WTC11 (cell line): Measurements from ENCODE around the gene TMEM11. TPM values are rescaled to one million over a fixed set of nuclear protein-coding genes. Genes with fewer than 3 reads are reported as not detected.
A peak's percentile ranks its signal among the peaks of the same experiment; 100 is the strongest.

Experiments
- ATAC-seq: fragments of 200-7000 bp; cut with Tn5 transposase; 2 replicates; pipeline ENCODE4 v1.10.0; 2021; ENCODE audit warnings: mild to moderate bottlenecking, moderate library complexity
- CTCF ChIA-PET: fragments of 300-600 bp; sonication (Branson Sonifier 250); formaldehyde crosslinking; loops from one replicate; lab custom pipeline; 2021; ENCODE audit warnings: antibody characterized with exemption; lab: Charles Lee
- POLR2A ChIA-PET: fragments of 350-600 bp; sonication (Branson Sonifier 250); formaldehyde crosslinking; loops from one replicate; lab custom pipeline; 2021; ENCODE audit warnings: antibody characterized with exemption; lab: Charles Lee
- DNase-seq: peaks from one replicate; pipeline ENCODE4 v3.0.0; 2021; ENCODE audit warnings: low spot score
- H3K27ac Mint-ChIP-seq: 2 replicates; pipeline ENCODE4 v1.8.0; 2021; ENCODE audit warnings: mixed read lengths
- H3K27me3 Mint-ChIP-seq: 2 replicates; pipeline ENCODE4 v1.8.0; 2021; ENCODE audit warnings: low read depth, mild to moderate bottlenecking, moderate library complexity, mixed read lengths
- H3K36me3 Mint-ChIP-seq: 2 replicates; pipeline ENCODE4 v1.8.0; 2021; ENCODE audit warnings: mixed read lengths
- H3K4me1 Mint-ChIP-seq: 2 replicates; pipeline ENCODE4 v1.8.0; 2022; ENCODE audit warnings: mixed read lengths
- H3K4me3 Mint-ChIP-seq: 2 replicates; pipeline ENCODE4 v1.8.0; 2021; ENCODE audit warnings: mild to moderate bottlenecking, moderate library complexity, mixed read lengths
- H3K9me3 Mint-ChIP-seq: 2 replicates; pipeline ENCODE4 v1.8.0; 2021; ENCODE audit warnings: mixed read lengths
- CBFB ChIP-seq: sonication (generic); formaldehyde crosslinking; IDR thresholded peaks from 2 replicates; pipeline ENCODE4 v1.8.1; 2022; ENCODE audit warnings: mild to moderate bottlenecking, low read depth, missing genetic modification reagents
- FOXK1 ChIP-seq: sonication (generic); formaldehyde crosslinking; IDR thresholded peaks from 2 replicates; pipeline ENCODE4 v1.8.0; 2022; ENCODE audit warnings: mild to moderate bottlenecking, moderate library complexity, missing genetic modification reagents
- FOXP1 ChIP-seq: sonication (generic); formaldehyde crosslinking; IDR thresholded peaks from 2 replicates; pipeline ENCODE4 v1.8.0; 2022; ENCODE audit warnings: missing genetic modification reagents, mild to moderate bottlenecking, moderate library complexity, borderline replicate concordance
- JUN ChIP-seq: sonication (generic); formaldehyde crosslinking; IDR thresholded peaks from 2 replicates; pipeline ENCODE4 v1.8.0; 2023; ENCODE audit warnings: mild to moderate bottlenecking, missing genetic modification reagents
- NFYB ChIP-seq: sonication (generic); formaldehyde crosslinking; conservative IDR thresholded peaks from 2 replicates; pipeline ENCODE4 v1.8.0; 2022; ENCODE audit warnings: low read depth, missing genetic modification reagents
- NR1H2 ChIP-seq: sonication (generic); formaldehyde crosslinking; IDR thresholded peaks from 2 replicates; pipeline ENCODE4 v1.9.0; 2021; ENCODE audit warnings: mild to moderate bottlenecking, moderate library complexity, missing genetic modification reagents
- OVOL2 ChIP-seq: fragments of 250-450 bp; sonication (Bioruptor Pico); IDR thresholded peaks from 2 replicates; pipeline ENCODE4 v1.9.0; 2021; ENCODE audit warnings: mild to moderate bottlenecking, borderline replicate concordance
- SMAD3 ChIP-seq: sonication (generic); formaldehyde crosslinking; IDR thresholded peaks from 2 replicates; pipeline ENCODE4 v1.8.0; 2022; ENCODE audit warnings: missing genetic modification reagents, mild to moderate bottlenecking, borderline replicate concordance
- SMAD4 ChIP-seq: sonication (generic); formaldehyde crosslinking; IDR thresholded peaks from 2 replicates; pipeline ENCODE4 v1.8.0; 2022; ENCODE audit warnings: mild to moderate bottlenecking, missing genetic modification reagents
- TCF7 ChIP-seq: sonication (generic); formaldehyde crosslinking; IDR thresholded peaks from 2 replicates; pipeline ENCODE4 v1.8.0; 2022; ENCODE audit warnings: mild to moderate bottlenecking, low read depth, missing genetic modification reagents, moderate library complexity
- TEAD1 ChIP-seq: sonication (generic); formaldehyde crosslinking; IDR thresholded peaks from 2 replicates; pipeline ENCODE4 v1.8.0; 2022; ENCODE audit warnings: mild to moderate bottlenecking, missing genetic modification reagents
- ZNF219 ChIP-seq: sonication (generic); formaldehyde crosslinking; IDR thresholded peaks from 2 replicates; pipeline ENCODE4 v1.8.0; 2023; ENCODE audit warnings: missing genetic modification reagents, mild to moderate bottlenecking, borderline replicate concordance
- ZNF671 ChIP-seq: fragments of 250-450 bp; sonication (Bioruptor Pico); IDR thresholded peaks from 2 replicates; pipeline ENCODE4 v1.8.0; 2021; ENCODE audit warnings: mild to moderate bottlenecking
- total RNA-seq: library from RNA; stranded (reverse); gene quantifications from 3 replicates; pipeline ENCODE4 v1.2.3, GENCODE V29; 2021
- TF ChIP-seq, protein P1 (sequence below): sonication (generic); formaldehyde crosslinking; IDR thresholded peaks from 2 replicates; pipeline ENCODE4 v1.8.0; 2023; ENCODE audit warnings: missing genetic modification reagents, mild to moderate bottlenecking, borderline replicate concordance
- TF ChIP-seq, protein P2 (sequence below): sonication (generic); formaldehyde crosslinking; IDR thresholded peaks from 2 replicates; pipeline ENCODE4 v1.8.1; 2022; ENCODE audit warnings: low read depth, missing genetic modification reagents, borderline replicate concordance
- TF ChIP-seq, protein P3 (sequence below): sonication (generic); formaldehyde crosslinking; IDR thresholded peaks from 2 replicates; pipeline ENCODE4 v1.8.1; 2023; ENCODE audit warnings: mild to moderate bottlenecking, missing genetic modification reagents, moderate library complexity
- TF ChIP-seq, protein P4 (sequence below): sonication (generic); formaldehyde crosslinking; IDR thresholded peaks from 2 replicates; pipeline ENCODE4 v1.8.1; 2022; ENCODE audit warnings: low read depth, mild to moderate bottlenecking, moderate library complexity, missing genetic modification reagents, borderline replicate concordance

Gene TMEM11
- total RNA-seq, 1 experiment from 2014 or later, result 37.0 TPM

DNA sequence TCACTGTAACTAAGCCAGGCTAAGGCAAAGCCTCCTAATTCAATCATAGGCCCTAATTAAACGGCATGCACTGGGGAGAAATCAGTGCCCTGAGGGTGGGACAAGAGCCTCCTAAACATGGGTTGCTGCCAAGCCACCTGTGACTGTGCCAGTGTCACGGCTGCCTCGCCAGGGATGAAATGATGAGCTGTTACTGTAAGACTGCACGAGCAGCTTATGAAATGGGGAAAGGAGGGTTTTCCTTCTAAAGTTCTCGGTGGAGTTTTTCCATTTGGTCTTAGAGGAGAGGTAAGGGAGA is 12.7 kb downstream of the TMEM11 start:
- ATAC-seq, result no peak
- H3K27me3 Mint-ChIP-seq, result no peaks in the 10 kb centered on the region

DNA sequence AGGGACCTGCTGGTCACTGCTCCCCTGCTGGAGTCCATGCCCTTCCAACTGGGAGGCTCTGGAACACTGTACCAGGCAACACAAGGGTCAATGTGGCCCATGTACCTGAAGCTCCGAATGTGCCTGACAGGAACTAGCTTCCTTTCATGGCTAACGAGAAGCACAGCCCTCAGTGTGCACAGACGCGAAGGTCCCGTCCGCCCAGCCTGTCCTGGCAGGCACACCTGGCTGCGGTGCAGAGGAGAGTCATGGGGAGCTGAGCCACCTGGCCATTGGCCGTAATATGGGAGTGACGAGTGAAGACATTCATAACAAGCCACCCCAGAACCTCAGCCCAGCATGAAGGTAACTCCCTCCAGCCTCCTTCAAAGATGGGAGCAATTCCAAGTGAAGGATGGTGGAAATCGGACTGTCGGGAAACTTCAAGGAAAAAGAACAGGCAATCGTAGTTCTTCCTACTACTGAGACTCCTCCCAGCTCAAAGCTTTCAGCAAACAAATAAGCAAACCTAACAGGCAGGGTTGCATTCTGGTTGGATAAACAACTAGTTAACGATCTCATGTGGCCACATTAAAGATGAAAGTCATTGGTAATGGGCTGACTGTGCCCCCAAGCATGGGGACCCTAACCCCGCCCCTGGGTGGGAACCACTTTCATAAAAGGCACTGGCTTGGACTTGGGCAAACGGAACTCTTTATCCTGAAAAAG is 13.2 kb downstream of the TMEM11 start:
- no peak for DNase-seq
- peak overlapping the region; percentile 97 for H3K27ac Mint-ChIP-seq
- H3K9me3 Mint-ChIP-seq, result no peaks in the 10 kb centered on the region
- TF ChIP-seq JUN (CRISPR knock-in tag) (no peak), FOXP1 (CRISPR knock-in tag) (peak; percentile 50; the same call in 1 of the 2 replicates)
- H3K4me1 Mint-ChIP-seq, result peaks cover 58% of the 10 kb centered on the region
- peaks cover 25% of the 10 kb centered on the region for H3K36me3 Mint-ChIP-seq
- ATAC-seq, result no peak
- CTCF ChIA-PET, result interaction anchor here (0.8 to 2.4 kb wide), 12 partner anchors 10 to 311 kb away, joined by 3 to 9 read pairs (median 3); partner anchors contain the start of gene TMEM11
- POLR2A ChIA-PET, result interaction anchor here (1.4 kb wide), 1 partner anchor 158 kb away, joined by 4 read pairs; the partner anchor contains the start of gene USP22
- peak overlapping the region; percentile 59 for H3K4me3 Mint-ChIP-seq
- no peaks in the 10 kb centered on the region for H3K27me3 Mint-ChIP-seq

More for the DNA sequence above, 12.7 kb downstream of the TMEM11 start:
- peaks cover 25% of the 10 kb centered on the region for H3K36me3 Mint-ChIP-seq
- H3K9me3 Mint-ChIP-seq, result no peaks in the 10 kb centered on the region
- DNase-seq, result no peak
- H3K27ac Mint-ChIP-seq, result peak overlapping the region; percentile 97
- peaks cover 60% of the 10 kb centered on the region for H3K4me1 Mint-ChIP-seq
- TF ChIP-seq, protein P1, sequence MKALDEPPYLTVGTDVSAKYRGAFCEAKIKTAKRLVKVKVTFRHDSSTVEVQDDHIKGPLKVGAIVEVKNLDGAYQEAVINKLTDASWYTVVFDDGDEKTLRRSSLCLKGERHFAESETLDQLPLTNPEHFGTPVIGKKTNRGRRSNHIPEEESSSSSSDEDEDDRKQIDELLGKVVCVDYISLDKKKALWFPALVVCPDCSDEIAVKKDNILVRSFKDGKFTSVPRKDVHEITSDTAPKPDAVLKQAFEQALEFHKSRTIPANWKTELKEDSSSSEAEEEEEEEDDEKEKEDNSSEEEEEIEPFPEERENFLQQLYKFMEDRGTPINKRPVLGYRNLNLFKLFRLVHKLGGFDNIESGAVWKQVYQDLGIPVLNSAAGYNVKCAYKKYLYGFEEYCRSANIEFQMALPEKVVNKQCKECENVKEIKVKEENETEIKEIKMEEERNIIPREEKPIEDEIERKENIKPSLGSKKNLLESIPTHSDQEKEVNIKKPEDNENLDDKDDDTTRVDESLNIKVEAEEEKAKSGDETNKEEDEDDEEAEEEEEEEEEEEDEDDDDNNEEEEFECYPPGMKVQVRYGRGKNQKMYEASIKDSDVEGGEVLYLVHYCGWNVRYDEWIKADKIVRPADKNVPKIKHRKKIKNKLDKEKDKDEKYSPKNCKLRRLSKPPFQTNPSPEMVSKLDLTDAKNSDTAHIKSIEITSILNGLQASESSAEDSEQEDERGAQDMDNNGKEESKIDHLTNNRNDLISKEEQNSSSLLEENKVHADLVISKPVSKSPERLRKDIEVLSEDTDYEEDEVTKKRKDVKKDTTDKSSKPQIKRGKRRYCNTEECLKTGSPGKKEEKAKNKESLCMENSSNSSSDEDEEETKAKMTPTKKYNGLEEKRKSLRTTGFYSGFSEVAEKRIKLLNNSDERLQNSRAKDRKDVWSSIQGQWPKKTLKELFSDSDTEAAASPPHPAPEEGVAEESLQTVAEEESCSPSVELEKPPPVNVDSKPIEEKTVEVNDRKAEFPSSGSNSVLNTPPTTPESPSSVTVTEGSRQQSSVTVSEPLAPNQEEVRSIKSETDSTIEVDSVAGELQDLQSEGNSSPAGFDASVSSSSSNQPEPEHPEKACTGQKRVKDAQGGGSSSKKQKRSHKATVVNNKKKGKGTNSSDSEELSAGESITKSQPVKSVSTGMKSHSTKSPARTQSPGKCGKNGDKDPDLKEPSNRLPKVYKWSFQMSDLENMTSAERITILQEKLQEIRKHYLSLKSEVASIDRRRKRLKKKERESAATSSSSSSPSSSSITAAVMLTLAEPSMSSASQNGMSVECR (CRISPR knock-in tag), result no peak
- TF ChIP-seq, protein P2, sequence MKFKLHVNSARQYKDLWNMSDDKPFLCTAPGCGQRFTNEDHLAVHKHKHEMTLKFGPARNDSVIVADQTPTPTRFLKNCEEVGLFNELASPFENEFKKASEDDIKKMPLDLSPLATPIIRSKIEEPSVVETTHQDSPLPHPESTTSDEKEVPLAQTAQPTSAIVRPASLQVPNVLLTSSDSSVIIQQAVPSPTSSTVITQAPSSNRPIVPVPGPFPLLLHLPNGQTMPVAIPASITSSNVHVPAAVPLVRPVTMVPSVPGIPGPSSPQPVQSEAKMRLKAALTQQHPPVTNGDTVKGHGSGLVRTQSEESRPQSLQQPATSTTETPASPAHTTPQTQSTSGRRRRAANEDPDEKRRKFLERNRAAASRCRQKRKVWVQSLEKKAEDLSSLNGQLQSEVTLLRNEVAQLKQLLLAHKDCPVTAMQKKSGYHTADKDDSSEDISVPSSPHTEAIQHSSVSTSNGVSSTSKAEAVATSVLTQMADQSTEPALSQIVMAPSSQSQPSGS, result no peak
- TF ChIP-seq NFYB (CRISPR knock-in tag), result no peak
- no peak for TF ChIP-seq OVOL2
- no peak for TF ChIP-seq FOXK1 (CRISPR knock-in tag)
- TF ChIP-seq TEAD1 (CRISPR knock-in tag), result no peak
- TF ChIP-seq ZNF671 (CRISPR knock-in tag), result no peak
- no peak for TF ChIP-seq SMAD4 (CRISPR knock-in tag)
- TF ChIP-seq NR1H2 (CRISPR knock-in tag), result no peak
- TF ChIP-seq ZNF219 (CRISPR knock-in tag), result no peak
- TF ChIP-seq, protein P3, sequence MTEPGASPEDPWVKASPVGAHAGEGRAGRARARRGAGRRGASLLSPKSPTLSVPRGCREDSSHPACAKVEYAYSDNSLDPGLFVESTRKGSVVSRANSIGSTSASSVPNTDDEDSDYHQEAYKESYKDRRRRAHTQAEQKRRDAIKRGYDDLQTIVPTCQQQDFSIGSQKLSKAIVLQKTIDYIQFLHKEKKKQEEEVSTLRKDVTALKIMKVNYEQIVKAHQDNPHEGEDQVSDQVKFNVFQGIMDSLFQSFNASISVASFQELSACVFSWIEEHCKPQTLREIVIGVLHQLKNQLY (CRISPR knock-in tag), result no peak
- no peak for TF ChIP-seq CBFB (CRISPR knock-in tag)
- no peak for TF ChIP-seq TCF7
- TF ChIP-seq, protein P4, sequence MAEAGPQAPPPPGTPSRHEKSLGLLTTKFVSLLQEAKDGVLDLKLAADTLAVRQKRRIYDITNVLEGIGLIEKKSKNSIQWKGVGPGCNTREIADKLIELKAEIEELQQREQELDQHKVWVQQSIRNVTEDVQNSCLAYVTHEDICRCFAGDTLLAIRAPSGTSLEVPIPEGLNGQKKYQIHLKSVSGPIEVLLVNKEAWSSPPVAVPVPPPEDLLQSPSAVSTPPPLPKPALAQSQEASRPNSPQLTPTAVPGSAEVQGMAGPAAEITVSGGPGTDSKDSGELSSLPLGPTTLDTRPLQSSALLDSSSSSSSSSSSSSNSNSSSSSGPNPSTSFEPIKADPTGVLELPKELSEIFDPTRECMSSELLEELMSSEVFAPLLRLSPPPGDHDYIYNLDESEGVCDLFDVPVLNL (CRISPR knock-in tag), result no peak
- no peak for TF ChIP-seq SMAD3 (CRISPR knock-in tag)
- ChIA-PET CTCF (interaction anchor here (0.8 to 2.0 kb wide), 5 partner anchors 14 to 102 kb away, joined by 3 to 8 read pairs (median 3); no protein-coding TSS in a partner anchor), POLR2A (no interaction called here)
- no peak overlapping the region for H3K4me3 Mint-ChIP-seq
